Astrocyte (in vitro differentiated cells and primary cell): Measurements from ENCODE around the gene MIAT.

ENCODE experiments used
- CTCF ChIP-seq: IDR thresholded peaks from 2 replicates; pipeline ENCODE4 v1.5.1; 2011; ENCODE audit warnings: low read depth, mild to moderate bottlenecking, inconsistent platforms, low read length, moderate library complexity; ENCODE audit not compliant: insufficient read depth
- EZH2 ChIP-seq: IDR thresholded peaks from 2 replicates; pipeline ENCODE4 v1.6.1; 2012; ENCODE audit warnings: mild to moderate bottlenecking, low read length, inconsistent platforms; ENCODE audit not compliant: insufficient read depth

- TF ChIP-seq CTCF (no peak), EZH2 (no peak)
Measured at GRCh38 chr22:26718905-26719304, 61.5 kb downstream of the MIAT start.
